ENCODE data around the gene METTL24.
"Not testable (repeated sequence)": the region's sequence is repeated elsewhere in the genome, so short reads cannot be mapped to it uniquely, and the experiment has no call there.

METTL24 gene

DNA sequence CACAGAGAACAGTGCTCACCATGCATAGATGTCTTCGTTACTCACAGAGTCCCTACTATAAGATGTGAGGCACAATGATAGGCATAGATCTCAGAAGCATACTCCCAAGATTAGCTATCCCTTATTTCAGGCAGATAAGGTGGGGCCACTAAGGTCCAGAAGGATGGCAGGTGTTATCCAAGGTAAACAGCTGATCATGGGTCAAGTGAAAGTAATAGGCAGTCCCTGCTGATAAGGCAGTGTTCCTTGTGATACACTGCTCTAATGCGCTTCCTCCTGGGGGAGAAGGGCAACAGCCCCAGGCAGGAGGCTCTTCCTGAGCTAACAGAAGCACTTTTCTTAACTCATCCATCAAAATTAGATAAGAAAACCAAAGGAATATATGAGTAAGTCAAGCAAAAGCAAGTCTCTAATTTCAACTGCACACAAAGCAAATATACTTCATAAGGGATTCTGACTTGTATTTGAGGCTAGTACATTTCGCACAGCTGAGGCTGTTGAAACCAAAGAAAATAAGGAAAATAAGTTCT is 42.2 kb downstream of the METTL24 start:
- DNase-seq (ENCODE audit: low read depth in 2 of 2): no peak

GRCh38 chr6:110315207-110315868 is 42.8 kb downstream of the METTL24 start:
- DNase-seq (ENCODE audit: low read depth in 2 of 2): no peak

DNA sequence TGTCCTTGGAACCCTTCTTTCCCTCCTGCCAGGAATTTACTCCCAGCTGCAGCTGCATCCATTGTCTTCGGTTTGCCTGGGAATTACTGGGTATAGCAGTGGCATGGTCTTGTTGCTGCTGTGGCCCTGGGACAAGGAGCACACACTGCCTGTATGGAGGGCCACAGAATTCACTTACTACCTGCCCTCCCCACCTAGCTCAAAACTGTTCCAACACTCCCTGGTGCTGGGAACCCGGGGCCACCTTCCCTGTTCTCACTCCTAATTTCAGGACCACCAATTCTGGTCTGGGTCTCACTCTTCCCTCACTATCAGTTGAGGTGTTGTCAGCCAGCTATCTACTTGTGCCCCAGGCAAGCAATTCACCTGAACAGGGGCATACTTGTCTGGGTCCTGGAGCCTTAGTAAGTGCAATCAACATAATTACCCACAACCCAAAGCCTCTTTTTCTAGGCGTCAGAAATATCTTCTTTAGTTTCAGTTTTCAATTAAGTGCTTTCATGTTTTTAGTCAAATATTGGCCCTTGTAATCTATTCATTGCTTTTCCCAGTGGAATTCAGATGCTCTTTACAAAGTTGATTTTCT is 47.2 kb downstream of the METTL24 start:
- no peak for DNase-seq (ENCODE audit: low read depth in 2 of 2)

GRCh38 chr6:110309432-110309831 is 48.7 kb downstream of the METTL24 start:
- DNase-seq (ENCODE audit: low read depth in 2 of 2): not testable (repeated sequence)

DNA sequence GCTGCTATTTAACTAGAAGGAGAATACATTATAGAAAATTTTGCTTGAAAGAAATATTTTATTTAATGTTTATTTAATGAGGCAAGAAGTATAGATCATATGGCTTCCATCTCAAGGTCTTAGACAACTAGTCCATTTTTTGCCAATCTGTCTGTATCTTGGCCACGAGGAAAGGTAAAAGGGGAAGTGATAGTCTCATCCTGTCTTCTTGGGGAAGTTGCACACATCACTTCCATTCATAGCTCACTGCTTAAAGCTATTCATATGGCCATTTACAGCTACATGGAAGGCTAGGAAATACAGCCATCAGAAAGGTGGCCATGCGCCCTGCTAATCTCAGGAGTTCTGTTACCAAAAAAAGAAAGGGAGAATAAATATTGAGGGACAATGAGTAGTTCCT is 50.8 kb downstream of the METTL24 start:
- DNase-seq (ENCODE audit: low read depth in 2 of 2): no peak

GRCh38 chr6:110305832-110306231 is 52.3 kb downstream of the METTL24 start:
- not testable (repeated sequence) for DNase-seq (ENCODE audit: low read depth in 2 of 2)

DNA sequence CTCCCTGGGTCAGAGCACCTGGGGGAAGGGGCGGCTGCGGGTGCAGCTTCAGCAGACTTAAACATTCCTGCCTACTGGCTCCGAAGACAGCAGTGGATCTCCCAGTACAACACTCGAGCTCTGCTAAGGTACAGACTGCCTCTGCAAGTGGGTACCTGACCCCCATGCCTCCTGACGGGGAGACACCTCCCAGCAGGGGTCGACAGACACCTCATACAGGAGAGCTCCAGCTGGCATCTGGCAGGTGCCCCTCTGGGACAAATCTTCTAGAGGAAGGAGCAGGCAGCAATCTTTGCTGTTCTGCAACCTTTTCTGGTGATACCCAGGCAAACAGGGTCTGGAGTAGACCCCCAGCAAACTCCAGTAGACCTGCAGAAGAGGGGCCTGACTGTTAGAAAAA is 54.5 kb downstream of the METTL24 start:
- DNase-seq (ENCODE audit: low read depth in 2 of 2): not testable (repeated sequence)

- DNase-seq (ENCODE audit: low read depth in 2 of 2): no peak
These were observed 59.2 kb downstream of the METTL24 start for GRCh38 chr6:110298916-110299315.

DNA sequence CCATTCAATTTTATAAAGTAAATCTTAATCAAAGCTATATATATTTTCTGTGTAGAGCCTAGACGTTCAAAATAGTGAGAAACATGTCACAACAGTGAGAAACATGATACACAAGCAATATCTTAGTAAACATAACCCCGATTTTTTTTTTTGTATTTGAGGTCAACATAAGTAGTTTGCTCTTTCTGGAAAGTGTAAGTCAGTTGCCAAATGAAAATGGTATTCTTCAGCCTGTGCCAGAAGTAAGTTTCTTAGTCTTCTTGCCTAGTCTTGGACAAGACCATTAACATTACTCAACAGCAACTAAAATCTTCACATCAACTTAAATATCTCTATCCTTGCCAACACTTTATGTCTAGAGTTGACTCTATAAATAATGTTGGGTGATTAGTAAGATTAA is 59.7 kb downstream of the METTL24 start:
- no peak for DNase-seq (ENCODE audit: low read depth in 2 of 2)

DNA sequence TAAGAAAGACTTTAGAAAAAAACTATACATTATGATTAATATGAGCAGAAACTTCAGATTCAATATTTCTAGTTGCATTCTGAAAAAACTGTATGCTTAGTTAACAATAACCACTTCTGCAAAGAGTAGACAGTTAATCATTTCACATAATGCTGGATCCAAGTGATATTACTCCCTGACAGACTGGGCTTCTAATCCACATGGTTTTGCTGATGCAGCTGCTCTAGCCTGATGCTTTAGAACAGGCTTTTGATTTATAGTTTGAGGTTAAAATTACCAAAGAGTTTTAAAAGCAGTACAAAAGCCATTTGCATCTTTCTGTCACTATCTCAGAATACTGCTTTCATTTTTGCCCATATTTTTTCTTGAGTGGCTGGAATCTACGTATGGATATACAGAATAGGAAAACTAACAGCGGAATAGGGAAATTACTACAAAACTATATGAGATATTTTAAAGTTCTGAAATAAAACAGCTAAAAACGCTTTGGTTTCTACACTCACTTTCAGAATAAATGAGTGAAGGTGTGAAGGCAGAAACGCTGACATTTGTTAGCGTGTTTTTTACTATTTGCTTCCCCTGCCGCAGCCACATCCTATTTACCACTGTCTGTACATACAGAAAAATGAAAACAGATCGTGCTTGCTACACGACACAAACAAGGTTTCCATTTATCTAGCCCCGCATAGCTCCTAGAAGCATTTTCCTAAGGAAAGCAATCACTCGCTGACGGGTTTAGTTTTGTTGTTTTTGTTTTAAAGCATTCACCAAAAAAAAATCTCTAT is 61.7 kb downstream of the METTL24 start:
- DNase-seq (ENCODE audit: low read depth in 2 of 2): no peak

DNA sequence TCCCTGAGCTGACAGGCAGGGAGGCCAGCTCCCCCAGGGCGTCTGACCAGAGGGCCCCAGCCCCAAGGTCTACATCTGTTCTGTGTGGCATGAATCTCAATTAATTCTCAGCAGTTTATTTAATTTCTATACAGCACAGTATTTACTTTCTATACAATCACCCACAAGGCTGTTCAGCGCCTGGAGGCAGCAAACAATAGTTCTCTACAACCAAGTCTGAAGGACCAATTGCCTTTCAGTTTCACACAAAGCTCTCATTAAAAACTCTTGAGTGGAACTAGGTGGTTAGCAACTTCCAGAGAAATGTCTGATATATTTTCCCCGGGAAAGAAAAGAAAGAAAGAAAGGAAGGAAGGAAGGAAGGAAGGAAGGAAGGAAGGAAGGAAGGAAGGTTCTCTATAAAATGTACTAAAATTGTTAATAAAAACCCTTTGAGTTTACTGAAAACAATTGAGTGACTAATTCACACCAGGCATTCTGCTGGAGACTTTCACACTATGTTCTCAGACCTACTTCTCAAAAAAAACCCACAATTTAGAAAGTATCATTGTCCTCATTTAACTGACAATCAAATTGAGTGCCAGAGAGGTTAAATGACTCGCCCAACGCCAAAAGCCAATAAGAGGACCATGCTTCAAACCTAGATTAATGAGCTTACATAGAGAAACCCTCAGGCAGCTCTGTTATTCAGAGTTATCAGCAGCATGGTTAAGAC is 62.5 kb downstream of the METTL24 start:
- DNase-seq (ENCODE audit: low read depth in 2 of 2): no peak

GRCh38 chr6:110287462-110288341 is 70.4 kb downstream of the METTL24 start:
- no peak for DNase-seq (ENCODE audit: low read depth in 2 of 2)

DNA sequence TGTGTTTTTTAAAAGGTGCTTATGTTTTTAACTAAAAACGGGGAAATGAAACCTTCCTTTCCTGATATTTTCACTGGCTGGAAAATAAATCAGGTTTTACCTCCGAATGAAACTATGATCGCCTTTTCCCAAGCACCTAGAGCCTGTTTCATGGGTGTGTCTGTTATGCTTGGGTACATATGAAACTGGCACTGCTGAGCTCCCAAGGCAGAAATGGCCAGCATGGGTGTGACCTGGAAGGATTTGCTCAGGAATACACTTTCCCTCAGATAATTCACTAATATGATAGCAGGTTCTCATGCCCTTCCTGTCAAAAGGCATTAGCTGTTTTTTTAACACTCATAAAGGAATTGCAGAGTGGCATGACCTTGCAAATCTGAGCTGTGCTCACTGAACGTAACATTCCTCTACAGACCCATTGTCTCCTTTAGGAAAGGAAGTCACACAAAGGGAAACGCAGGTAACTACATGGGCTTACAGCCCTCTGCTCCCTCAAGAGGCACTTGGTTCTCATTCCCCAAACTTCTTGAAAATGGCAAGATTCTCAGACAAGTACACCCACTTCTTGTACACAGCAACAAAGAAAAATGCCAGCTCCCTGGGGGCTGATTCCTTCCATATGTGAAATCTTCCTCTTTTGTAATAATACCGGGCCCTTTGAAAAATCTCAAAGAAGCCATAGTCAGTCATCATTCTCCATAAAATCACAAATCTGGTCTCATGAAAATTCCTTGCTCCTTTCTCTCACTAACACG is 72.7 kb downstream of the METTL24 start:
- DNase-seq (ENCODE audit: low read depth in 2 of 2): no peak

DNA sequence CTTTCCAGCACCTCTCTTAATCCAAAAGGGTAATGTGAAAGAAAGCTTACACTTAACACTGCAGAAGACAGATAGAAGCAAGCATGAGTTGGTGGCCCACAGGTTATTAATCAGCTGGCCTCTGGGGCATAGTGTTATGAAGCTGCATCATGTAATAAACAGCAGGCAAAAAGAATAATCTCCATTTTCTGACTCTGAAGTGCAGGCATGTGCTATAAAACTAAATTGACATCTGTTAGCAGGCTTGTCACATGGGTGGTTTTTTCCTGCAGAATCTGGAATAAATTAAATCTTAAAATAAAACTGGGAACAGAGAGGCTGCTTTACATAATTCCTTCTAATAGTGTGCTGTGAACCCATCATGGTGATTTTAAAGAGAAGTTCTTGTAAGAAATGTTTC is 73.3 kb downstream of the METTL24 start:
- no peak for DNase-seq (ENCODE audit: low read depth in 2 of 2)

- no peak for DNase-seq (ENCODE audit: low read depth in 2 of 2)
These were observed 74.5 kb downstream of the METTL24 start for GRCh38 chr6:110283657-110284056.

DNA sequence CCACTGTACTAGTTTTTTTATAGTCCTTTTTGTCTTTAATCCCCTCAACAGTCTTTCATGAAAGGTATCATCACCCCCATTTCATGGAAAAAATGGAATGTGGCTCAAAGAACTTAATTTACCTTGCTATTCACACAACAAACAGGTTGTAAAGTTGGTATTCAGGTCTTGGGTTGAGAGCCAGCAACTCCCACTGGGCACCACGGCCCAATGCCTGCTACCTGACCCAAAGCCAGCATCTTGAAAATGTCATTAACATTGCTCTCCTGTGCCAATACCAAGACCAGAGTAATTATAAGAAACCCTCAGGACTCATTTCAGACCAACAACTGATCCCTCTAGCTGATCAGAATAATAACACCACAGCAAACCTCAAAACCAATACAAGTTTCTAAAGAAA is 75.7 kb downstream of the METTL24 start:
- DNase-seq (ENCODE audit: low read depth in 2 of 2): no peak

GRCh38 chr6:110277100-110277665 is 81.0 kb downstream of the METTL24 start:
- DNase-seq (ENCODE audit: low read depth in 2 of 2): no peak

DNA sequence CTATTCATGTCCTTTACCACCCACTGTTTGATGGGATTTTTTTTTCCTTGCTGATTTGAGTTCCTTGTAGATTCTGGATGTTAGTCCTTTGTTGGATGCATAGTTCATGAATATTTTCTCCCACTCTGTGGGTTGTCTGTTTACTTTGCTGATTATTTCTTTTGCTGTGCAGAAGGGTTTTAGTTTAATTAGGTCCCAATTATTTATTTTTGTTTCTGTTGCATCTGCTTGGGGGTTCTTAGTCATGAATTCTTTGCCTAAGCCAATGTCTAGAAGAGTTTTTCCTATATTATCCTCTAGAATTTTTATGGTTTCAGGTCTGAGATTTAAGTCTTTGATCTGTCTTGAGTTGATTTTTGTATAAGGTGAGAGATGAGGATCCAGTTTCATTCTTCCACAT is 85.4 kb downstream of the METTL24 start:
- DNase-seq (ENCODE audit: low read depth in 2 of 2): not testable (repeated sequence)

GRCh38 chr6:110271732-110272022 is 86.5 kb downstream of the METTL24 start:
- no peak for DNase-seq (ENCODE audit: low read depth in 2 of 2)

DNA sequence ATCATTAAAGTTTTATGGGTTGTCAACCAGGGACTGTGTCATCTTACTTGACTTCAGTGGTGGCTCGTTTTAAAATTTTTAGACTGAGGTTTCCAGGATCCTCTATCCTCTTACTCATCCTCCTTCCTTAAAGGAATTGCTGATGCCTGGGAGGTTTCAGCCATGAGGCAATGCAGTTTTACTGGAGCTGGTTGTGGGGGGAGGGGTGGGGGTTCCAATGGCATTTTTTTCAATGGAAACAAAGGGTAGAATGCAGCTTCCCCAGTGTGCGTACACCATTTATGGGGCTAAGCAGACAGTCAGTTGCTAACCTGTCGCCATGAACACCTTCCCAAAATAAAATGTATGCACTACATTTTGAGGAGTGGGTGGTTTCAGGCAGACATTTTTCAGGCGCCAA is 88.0 kb downstream of the METTL24 start:
- DNase-seq (ENCODE audit: low read depth in 2 of 2): no peak

All from stimulated activated CD4-positive, alpha-beta T cell treated with anti-CD3 and anti-CD28 coated beads, Interleukin-1b, Interleukin-23, amount 100 ng/mL, for 4 hours (primary cell).